ENCODE results near the gene STH.

Gene STH

GRCh38 chr17:45968732-45969131 is 30.3 kb upstream of the STH start:
- no peak for DNase-seq

- no peak for DNase-seq
Observed at GRCh38 chr17:45969726-45970125, 29.3 kb upstream of the STH start.

- DNase-seq: no peak
Observed at GRCh38 chr17:45970659-45971058, 28.4 kb upstream of the STH start.

- DNase-seq: no peak
Observed at GRCh38 chr17:45971698-45972141, 27.3 kb upstream of the STH start.

GRCh38 chr17:45972531-45972930 is 26.5 kb upstream of the STH start:
- DNase-seq: no peak

GRCh38 chr17:45973099-45973780 is 25.8 kb upstream of the STH start:
- DNase-seq: no peak

GRCh38 chr17:45973946-45974859 is 24.8 kb upstream of the STH start:
- no peak for DNase-seq

GRCh38 chr17:45974916-45975630 is 24.0 kb upstream of the STH start:
- DNase-seq: no peak

- DNase-seq: no peak
Observed at GRCh38 chr17:45975640-45976295, 23.3 kb upstream of the STH start.

GRCh38 chr17:45976391-45976754 is 22.7 kb upstream of the STH start:
- DNase-seq: no peak

- DNase-seq: no peak
Observed at GRCh38 chr17:45976755-45977505, 22.1 kb upstream of the STH start.

- no peak for DNase-seq
Observed at GRCh38 chr17:45977506-45977824, 21.6 kb upstream of the STH start.

GRCh38 chr17:45977976-45978626 is 20.9 kb upstream of the STH start:
- DNase-seq: no peak

- no peak for DNase-seq
Observed at GRCh38 chr17:45979137-45979536, 19.9 kb upstream of the STH start.

- DNase-seq: no peak
Observed at GRCh38 chr17:45980855-45981254, 18.2 kb upstream of the STH start.

- no peak for DNase-seq
Observed at GRCh38 chr17:45981306-45981705, 17.7 kb upstream of the STH start.

- DNase-seq: no peak
Observed at GRCh38 chr17:45982791-45983613, 16.0 kb upstream of the STH start.

GRCh38 chr17:45983614-45984310 is 15.3 kb upstream of the STH start:
- DNase-seq: no peak

GRCh38 chr17:45984368-45984767 is 14.7 kb upstream of the STH start:
- no peak for DNase-seq

GRCh38 chr17:45985447-45985846 is 13.6 kb upstream of the STH start:
- DNase-seq: no peak
